Activated CD4-positive, alpha-beta T cell treated with anti-CD3 and anti-CD28 coated beads for 24 hours (primary cell): ENCODE results near the gene PMF1.

Experiments
- DNase-seq, 2 donors: peaks; one replicate each; pipeline ENCODE4 v3.0.0-alpha.2; 2020; ENCODE audit warnings: low read depth in 2 of 2

Gene PMF1

GRCh38 chr1:156266051-156266450, 53.2 kb downstream of the PMF1 start:
- no peak for DNase-seq

GRCh38 chr1:156268336-156268735, 55.5 kb downstream of the PMF1 start:
- no peak for DNase-seq

GRCh38 chr1:156270314-156270713, 57.5 kb downstream of the PMF1 start:
- no peak for DNase-seq

- no peak for DNase-seq
Measured at GRCh38 chr1:156276532-156276931, 63.7 kb downstream of the PMF1 start.

- DNase-seq, result no peak
Measured at GRCh38 chr1:156276966-156277381, 64.2 kb downstream of the PMF1 start.

GRCh38 chr1:156279837-156280236, 67.0 kb downstream of the PMF1 start:
- no peak for DNase-seq

GRCh38 chr1:156281281-156281680, 68.5 kb downstream of the PMF1 start:
- peak; percentile 33 to 43 for DNase-seq

GRCh38 chr1:156281693-156282478, 69.1 kb downstream of the PMF1 start:
- DNase-seq, result no peak

GRCh38 chr1:156282479-156283222, 69.8 kb downstream of the PMF1 start, which contains the start of gene SMG5:
SMG5 (minus strand) TSS chr1:156282825; CDS start chr1:156282680, 145 bp downstream.
- DNase-seq, result peak; percentile 88 to 92

GRCh38 chr1:156283521-156283920, 70.7 kb downstream of the PMF1 start:
- DNase-seq, result no peak

- no peak for DNase-seq
Measured at GRCh38 chr1:156284112-156284511, 71.3 kb downstream of the PMF1 start, which contains the start of gene TMEM79. TMEM79 (plus strand) TSS chr1:156284325; CDS start chr1:156285227, 902 bp downstream.

- no peak for DNase-seq
Measured at GRCh38 chr1:156284757-156285156, 72.0 kb downstream of the PMF1 start.

GRCh38 chr1:156285437-156285836, 72.6 kb downstream of the PMF1 start:
- DNase-seq, result no peak

- DNase-seq, result no peak
Measured at GRCh38 chr1:156286061-156286460, 73.3 kb downstream of the PMF1 start.
